Mesothelial cell of epicardium (in vitro differentiated cells): ENCODE data around the gene GLT1D1. TPM values are rescaled to one million over a fixed set of nuclear protein-coding genes. Genes with fewer than 3 reads are reported as not detected.

Experiments used
- DNase-seq, 2 experiments: peaks; one replicate each; pipeline ENCODE4 v3.0.0; 2021; ENCODE audit warnings: low spot score in 2 of 2; ENCODE audit not compliant: unreplicated experiment in 2 of 2
- H3K27ac Mint-ChIP-seq: 2 replicates; pipeline ENCODE4 v1.8.0; 2021; ENCODE audit warnings: mixed read lengths
- H3K27me3 Mint-ChIP-seq: 2 replicates; pipeline ENCODE4 v1.8.0; 2021; ENCODE audit warnings: low read depth, mixed read lengths
- H3K36me3 Mint-ChIP-seq: 2 replicates; pipeline ENCODE4 v1.8.0; 2021; ENCODE audit warnings: mixed read lengths
- H3K4me1 Mint-ChIP-seq: 2 replicates; pipeline ENCODE4 v1.8.0; 2021; ENCODE audit warnings: mixed read lengths
- H3K4me3 Mint-ChIP-seq: 2 replicates; pipeline ENCODE4 v1.8.0; 2021; ENCODE audit warnings: mild to moderate bottlenecking, moderate library complexity, mixed read lengths
- H3K9me3 Mint-ChIP-seq: 2 replicates; pipeline ENCODE4 v1.8.0; 2021; ENCODE audit warnings: mixed read lengths
- CTCF ChIP-seq: fragments of 200-600 bp; sonication (generic); IDR thresholded peaks from one replicate; pipeline ENCODE4 v1.5.0; 2021; ENCODE audit warnings: antibody characterized with exemption; ENCODE audit not compliant: unreplicated experiment
- total RNA-seq: library from RNA; stranded (reverse); gene quantifications from 3 replicates; pipeline ENCODE4 v1.2.1, GENCODE V29; 2021

The GLT1D1 gene
- total RNA-seq, 1 donor from 2014 or later, result 1.3 TPM

GRCh38 chr12:129002427-129002826 lies 149.1 kb downstream of the GLT1D1 start:
- Mint-ChIP-seq H3K27ac (no peak overlapping the region), H3K4me3 (no peak overlapping the region), H3K9me3 (no peaks in the 10 kb centered on the region), H3K4me1 (no peaks in the 10 kb centered on the region), H3K27me3 (peaks cover 6% of the 10 kb centered on the region), H3K36me3 (no peaks in the 10 kb centered on the region)
- no peak for DNase-seq
- no peak for TF ChIP-seq CTCF

- Mint-ChIP-seq H3K4me3 (no peak overlapping the region), H3K27ac (no peak overlapping the region), H3K4me1 (no peaks in the 10 kb centered on the region), H3K27me3 (peaks cover 7% of the 10 kb centered on the region), H3K36me3 (no peaks in the 10 kb centered on the region), H3K9me3 (no peaks in the 10 kb centered on the region)
- TF ChIP-seq CTCF, result no peak
- no peak for DNase-seq
These were observed 152.1 kb downstream of the GLT1D1 start for GRCh38 chr12:129005416-129005815.

GRCh38 chr12:129005829-129006228 lies 152.6 kb downstream of the GLT1D1 start:
- Mint-ChIP-seq H3K4me3 (no peak overlapping the region), H3K27me3 (peaks cover 11% of the 10 kb centered on the region), H3K4me1 (no peaks in the 10 kb centered on the region), H3K36me3 (no peaks in the 10 kb centered on the region), H3K27ac (no peak overlapping the region), H3K9me3 (no peaks in the 10 kb centered on the region)
- DNase-seq, result no peak
- no peak for TF ChIP-seq CTCF

- Mint-ChIP-seq H3K4me3 (no peak overlapping the region), H3K9me3 (no peaks in the 10 kb centered on the region), H3K27ac (no peak overlapping the region), H3K36me3 (no peaks in the 10 kb centered on the region), H3K4me1 (no peaks in the 10 kb centered on the region), H3K27me3 (peaks cover 13% of the 10 kb centered on the region)
- TF ChIP-seq CTCF, result no peak
- no peak for DNase-seq
These were observed 156.8 kb downstream of the GLT1D1 start for GRCh38 chr12:129009833-129010622.

- Mint-ChIP-seq H3K36me3 (no peaks in the 10 kb centered on the region), H3K9me3 (peaks cover 18% of the 10 kb centered on the region), H3K27me3 (no peaks in the 10 kb centered on the region), H3K4me1 (no peaks in the 10 kb centered on the region), H3K27ac (no peak overlapping the region), H3K4me3 (no peak overlapping the region)
- TF ChIP-seq CTCF, result no peak
- DNase-seq, result no peak
These were observed 162.9 kb downstream of the GLT1D1 start for GRCh38 chr12:129016159-129016558.
